Measurements from ENCODE around the gene GHRL. TPM values are rescaled to one million over a fixed set of nuclear protein-coding genes. Genes with fewer than 3 reads are reported as not detected.
"Not testable (repeated sequence)": the region's sequence is repeated elsewhere in the genome, so short reads cannot be mapped to it uniquely, and the experiment has no call there.

The GHRL gene
- total RNA-seq, 1 experiment from 2014 or later = 0.21 TPM

DNA sequence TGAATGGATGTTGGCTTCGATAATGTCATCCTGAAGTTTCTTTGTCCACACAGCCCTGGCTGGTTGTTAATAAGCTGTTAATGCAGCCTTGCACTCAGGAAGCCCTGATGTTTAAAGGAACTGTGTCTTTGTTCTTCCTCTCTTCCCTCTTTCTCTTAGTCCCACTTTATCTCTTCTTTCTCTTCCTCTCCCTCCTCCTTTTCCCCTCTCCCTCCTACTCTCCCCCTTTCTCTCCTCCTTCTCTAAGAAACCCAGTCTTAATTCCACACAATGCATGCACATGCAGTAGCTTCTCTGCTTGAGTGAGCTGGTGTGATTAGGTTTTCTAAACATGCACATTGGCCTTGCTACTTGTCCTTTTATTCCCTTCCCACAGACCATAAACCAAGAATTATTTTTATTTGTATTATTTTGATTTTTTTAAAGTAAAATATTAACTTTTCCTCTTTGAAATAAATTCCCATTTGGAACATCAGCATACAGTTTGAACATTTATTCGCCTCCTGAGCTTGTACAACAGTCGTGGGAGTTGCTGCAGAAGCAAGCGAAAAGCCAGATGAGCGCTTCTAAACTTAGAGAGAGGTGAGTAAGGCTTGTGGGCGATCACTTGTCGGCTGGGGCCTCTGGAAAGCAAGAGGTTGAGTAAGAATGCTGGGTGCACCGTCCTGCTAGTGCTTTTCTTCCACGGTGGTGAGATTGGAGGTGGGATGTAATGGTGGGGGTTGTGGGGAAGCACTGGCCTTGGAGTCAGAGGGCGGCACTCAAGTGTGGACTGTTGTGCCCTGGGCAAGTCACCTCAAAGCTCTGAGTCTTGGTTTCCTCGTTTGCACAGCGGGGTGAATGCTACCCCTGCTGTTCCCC is 7.2 kb downstream of the GHRL start:
- H3K27ac ChIP-seq = no peak overlapping the region
- no peaks in the 10 kb centered on the region for H3K27me3 ChIP-seq (replicated peaks)
- no peak for DNase-seq (ENCODE audit: low read depth in 1 of 2, low spot score in 2 of 2)
- H3K4me3 ChIP-seq = no peak overlapping the region
- peaks cover 26% of the 10 kb centered on the region for H3K36me3 ChIP-seq
- no peaks in the 10 kb centered on the region for H3K9me3 ChIP-seq (replicated peaks)
- no peaks in the 10 kb centered on the region for H3K4me1 ChIP-seq (replicated peaks)

DNA sequence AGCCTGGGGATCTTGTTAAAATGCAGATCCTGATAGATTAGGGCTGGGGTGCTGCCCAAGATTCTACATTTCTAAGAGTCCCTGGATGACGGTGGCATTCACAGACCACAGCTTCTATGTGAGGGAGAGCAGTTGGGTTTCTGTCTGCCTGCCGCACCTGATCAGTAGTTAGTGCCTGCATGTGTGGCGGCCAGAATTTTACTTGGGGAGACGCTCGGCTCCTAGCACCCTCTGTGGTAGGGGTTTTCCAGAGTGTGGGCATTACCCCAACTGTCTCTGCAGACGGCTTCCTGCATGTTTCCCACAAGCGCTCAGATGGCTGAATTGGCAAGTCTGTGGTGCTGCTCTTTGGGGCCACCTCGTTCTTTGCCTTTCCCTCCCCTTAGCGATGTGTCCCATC is 8.3 kb downstream of the GHRL start:
- DNase-seq (ENCODE audit: low read depth in 1 of 2, low spot score in 2 of 2) = no peak
- H3K4me3 ChIP-seq = no peak overlapping the region
- H3K36me3 ChIP-seq = peaks cover 35% of the 10 kb centered on the region
- no peaks in the 10 kb centered on the region for H3K4me1 ChIP-seq (replicated peaks)
- H3K9me3 ChIP-seq (replicated peaks) = no peaks in the 10 kb centered on the region
- no peak overlapping the region for H3K27ac ChIP-seq
- no peaks in the 10 kb centered on the region for H3K27me3 ChIP-seq (replicated peaks)

GRCh38 chr3:10283638-10284037 is 9.1 kb downstream of the GHRL start:
- no peak for DNase-seq (ENCODE audit: low read depth in 1 of 2, low spot score in 2 of 2)
- no peak overlapping the region for H3K4me3 ChIP-seq
- no peaks in the 10 kb centered on the region for H3K4me1 ChIP-seq (replicated peaks)
- H3K27me3 ChIP-seq (replicated peaks) = no peaks in the 10 kb centered on the region
- H3K36me3 ChIP-seq = peaks cover 40% of the 10 kb centered on the region
- no peaks in the 10 kb centered on the region for H3K9me3 ChIP-seq (replicated peaks)
- no peak overlapping the region for H3K27ac ChIP-seq

DNA sequence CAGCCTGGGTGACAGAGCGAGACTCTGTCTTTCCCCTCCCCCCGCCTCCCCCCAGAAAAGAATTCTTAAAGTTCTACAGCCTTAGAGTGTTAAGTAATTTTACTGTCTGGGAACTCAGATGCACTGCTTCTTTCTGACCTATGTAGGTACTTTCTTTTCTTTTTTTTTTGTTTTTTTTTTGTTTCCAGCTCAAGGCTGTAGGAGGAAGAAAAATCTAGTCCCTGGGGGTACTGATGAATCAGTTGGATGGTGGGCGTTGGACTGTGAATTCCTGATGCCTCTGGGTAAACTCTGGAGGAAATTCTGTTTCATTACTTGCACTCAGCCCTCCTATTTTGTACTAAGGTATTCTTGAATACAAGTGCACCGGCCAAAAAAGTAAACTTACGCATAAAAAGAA is 10.8 kb downstream of the GHRL start:
- H3K27me3 ChIP-seq (replicated peaks) = no peaks in the 10 kb centered on the region
- DNase-seq (ENCODE audit: low read depth in 1 of 2, low spot score in 2 of 2) = no peak
- H3K36me3 ChIP-seq = peaks cover 41% of the 10 kb centered on the region
- H3K27ac ChIP-seq = no peak overlapping the region
- no peaks in the 10 kb centered on the region for H3K9me3 ChIP-seq (replicated peaks)
- H3K4me1 ChIP-seq (replicated peaks) = no peaks in the 10 kb centered on the region
- no peak overlapping the region for H3K4me3 ChIP-seq

- DNase-seq (ENCODE audit: low read depth in 1 of 2, low spot score in 2 of 2) = no peak
- no peaks in the 10 kb centered on the region for H3K4me1 ChIP-seq (replicated peaks)
- H3K36me3 ChIP-seq = peaks cover 47% of the 10 kb centered on the region
- H3K9me3 ChIP-seq (replicated peaks) = no peaks in the 10 kb centered on the region
- H3K27ac ChIP-seq = no peak overlapping the region
- H3K4me3 ChIP-seq = no peak overlapping the region
- no peaks in the 10 kb centered on the region for H3K27me3 ChIP-seq (replicated peaks)
These were observed 12.2 kb downstream of the GHRL start for GRCh38 chr3:10280571-10280970.

- no peak for DNase-seq (ENCODE audit: low read depth in 1 of 2, low spot score in 2 of 2)
- Histone ChIP-seq H3K4me3 (no peak overlapping the region), H3K27ac (no peak overlapping the region), H3K36me3 (peaks cover 47% of the 10 kb centered on the region), H3K9me3 (replicated peaks) (no peaks in the 10 kb centered on the region), H3K4me1 (replicated peaks) (no peaks in the 10 kb centered on the region), H3K27me3 (replicated peaks) (no peaks in the 10 kb centered on the region)
These were observed 12.6 kb downstream of the GHRL start for GRCh38 chr3:10280177-10280529.

- Histone ChIP-seq H3K27me3 (replicated peaks) (no peaks in the 10 kb centered on the region), H3K4me3 (no peak overlapping the region), H3K27ac (no peak overlapping the region), H3K9me3 (replicated peaks) (no peaks in the 10 kb centered on the region), H3K36me3 (peaks cover 47% of the 10 kb centered on the region), H3K4me1 (replicated peaks) (no peaks in the 10 kb centered on the region)
- no peak for DNase-seq (ENCODE audit: low read depth in 1 of 2, low spot score in 2 of 2)
These were observed 13.2 kb downstream of the GHRL start for GRCh38 chr3:10279384-10280176.

GRCh38 chr3:10278501-10278900 is 14.2 kb downstream of the GHRL start:
- DNase-seq (ENCODE audit: low read depth in 1 of 2, low spot score in 2 of 2) = no peak
- no peaks in the 10 kb centered on the region for H3K4me1 ChIP-seq (replicated peaks)
- H3K36me3 ChIP-seq = peaks cover 52% of the 10 kb centered on the region

DNA sequence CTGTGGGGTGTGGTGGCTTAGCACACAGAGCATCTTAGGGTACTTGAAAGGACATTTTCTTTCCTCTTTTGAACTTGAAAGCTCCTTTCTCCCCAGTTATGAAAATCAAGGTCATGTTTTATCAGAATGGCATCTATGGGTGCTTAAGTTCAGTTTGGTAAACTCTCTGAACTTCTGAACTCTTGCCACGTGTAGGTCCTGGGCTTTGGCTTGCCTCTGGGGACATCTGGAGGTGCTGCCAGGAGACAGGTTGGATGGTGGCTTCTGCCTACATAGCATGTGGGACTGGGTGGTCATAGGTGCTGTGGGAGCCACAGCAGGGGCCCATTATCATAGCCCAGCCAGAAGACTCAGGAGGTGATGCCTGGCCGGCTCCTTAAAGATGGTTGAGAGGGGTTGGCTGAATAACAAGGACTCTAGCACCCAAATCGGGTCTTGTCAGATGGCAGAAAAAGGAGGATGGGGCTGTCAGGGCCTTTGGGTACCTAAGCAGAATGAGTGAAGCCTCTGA is 15.6 kb downstream of the GHRL start:
- Histone ChIP-seq H3K4me3 (no peak overlapping the region), H3K4me1 (replicated peaks) (no peaks in the 10 kb centered on the region), H3K9me3 (replicated peaks) (no peaks in the 10 kb centered on the region), H3K27me3 (replicated peaks) (no peaks in the 10 kb centered on the region), H3K36me3 (peaks cover 54% of the 10 kb centered on the region), H3K27ac (no peak overlapping the region)
- DNase-seq (ENCODE audit: low read depth in 1 of 2, low spot score in 2 of 2) = no peak

More at GRCh38 chr3:10278501-10278900, 14.2 kb downstream of the GHRL start:
- Histone ChIP-seq H3K27me3 (replicated peaks) (no peaks in the 10 kb centered on the region), H3K4me3 (no peak overlapping the region), H3K27ac (no peak overlapping the region), H3K9me3 (replicated peaks) (no peaks in the 10 kb centered on the region)

DNA sequence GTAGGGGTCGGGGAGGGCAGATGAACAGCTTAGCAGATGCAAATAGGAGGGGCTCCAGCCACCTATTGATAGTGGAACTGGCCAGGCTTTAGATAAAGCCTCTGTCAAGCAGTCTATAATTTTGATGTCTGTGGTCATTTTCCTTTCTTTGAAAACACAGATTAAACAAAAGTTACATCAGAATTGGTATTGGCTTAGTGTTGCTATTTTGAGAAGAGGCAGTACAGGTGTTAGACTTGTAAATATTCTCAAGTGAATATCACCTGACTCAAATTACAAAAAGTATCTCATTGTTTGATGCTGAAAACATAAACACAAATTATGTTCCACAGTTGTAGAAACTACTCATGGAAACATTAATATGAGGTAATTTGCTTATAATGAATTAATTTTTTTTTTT is 18.1 kb downstream of the GHRL start:
- H3K27me3 ChIP-seq (replicated peaks) = no peaks in the 10 kb centered on the region
- peaks cover 60% of the 10 kb centered on the region for H3K36me3 ChIP-seq
- no peak overlapping the region for H3K27ac ChIP-seq
- DNase-seq (ENCODE audit: low read depth in 1 of 2, low spot score in 2 of 2) = no peak
- no peak overlapping the region for H3K4me3 ChIP-seq
- no peaks in the 10 kb centered on the region for H3K9me3 ChIP-seq (replicated peaks)
- H3K4me1 ChIP-seq (replicated peaks) = no peaks in the 10 kb centered on the region

GRCh38 chr3:10273702-10274305 is 18.9 kb downstream of the GHRL start:
- Histone ChIP-seq H3K9me3 (replicated peaks) (no peaks in the 10 kb centered on the region), H3K36me3 (peaks cover 62% of the 10 kb centered on the region), H3K4me1 (replicated peaks) (no peaks in the 10 kb centered on the region), H3K27ac (no peak overlapping the region), H3K4me3 (no peak overlapping the region), H3K27me3 (replicated peaks) (no peaks in the 10 kb centered on the region)
- no peak for DNase-seq (ENCODE audit: low read depth in 1 of 2, low spot score in 2 of 2)

DNA sequence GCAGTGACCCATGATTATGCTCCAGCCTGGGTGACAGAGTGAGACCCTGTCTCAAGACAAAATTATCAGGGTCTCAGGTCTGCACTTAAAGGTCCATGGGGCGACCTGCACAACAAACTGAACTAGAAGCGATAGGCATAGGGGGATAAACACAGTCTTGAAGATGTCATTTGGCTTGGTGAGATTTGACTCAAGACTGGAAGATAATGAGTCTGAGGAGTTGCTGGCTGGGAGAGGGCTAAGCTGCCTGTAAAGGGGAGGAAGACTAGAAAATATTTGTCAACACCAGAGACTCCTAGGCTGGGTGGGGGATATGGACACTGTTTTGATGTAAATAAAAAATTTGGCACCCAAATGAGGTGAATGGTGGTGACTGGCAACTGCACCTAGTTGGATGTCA is 19.8 kb downstream of the GHRL start:
- Histone ChIP-seq H3K36me3 (peaks cover 62% of the 10 kb centered on the region), H3K9me3 (replicated peaks) (no peaks in the 10 kb centered on the region), H3K4me1 (replicated peaks) (no peaks in the 10 kb centered on the region), H3K4me3 (no peak overlapping the region), H3K27ac (no peak overlapping the region), H3K27me3 (replicated peaks) (no peaks in the 10 kb centered on the region)
- no peak for DNase-seq (ENCODE audit: low read depth in 1 of 2, low spot score in 2 of 2)

- not testable (repeated sequence) for DNase-seq (ENCODE audit: low read depth in 1 of 2, low spot score in 2 of 2)
These were observed 20.3 kb downstream of the GHRL start for GRCh38 chr3:10272476-10272875.

GRCh38 chr3:10269443-10269842 is 23.3 kb downstream of the GHRL start:
- Histone ChIP-seq H3K36me3 (peaks cover 67% of the 10 kb centered on the region), H3K4me1 (replicated peaks) (no peaks in the 10 kb centered on the region), H3K4me3 (no peak overlapping the region), H3K27ac (no peak overlapping the region), H3K9me3 (replicated peaks) (no peaks in the 10 kb centered on the region), H3K27me3 (replicated peaks) (no peaks in the 10 kb centered on the region)
- no peak for DNase-seq (ENCODE audit: low read depth in 1 of 2, low spot score in 2 of 2)

More at GRCh38 chr3:10272476-10272875, 20.3 kb downstream of the GHRL start:
- H3K27ac ChIP-seq; H3K4me3 ChIP-seq; H3K27me3 ChIP-seq (replicated peaks); H3K9me3 ChIP-seq (replicated peaks); H3K4me1 ChIP-seq (replicated peaks): not testable (repeated sequence)
- H3K36me3 ChIP-seq = peaks cover 62% of the 10 kb centered on the region
